Measurements from ENCODE around the gene PAGR1.
A peak's percentile ranks its signal among the peaks of the same experiment; 100 is the strongest.
"Not testable (repeated sequence)": the region's sequence is repeated elsewhere in the genome, so short reads cannot be mapped to it uniquely, and the experiment has no call there.

The PAGR1 gene

GRCh38 chr16:29813644-29814562 is 2.0 kb upstream of the PAGR1 start:
- peak; percentile 65 for DNase-seq

GRCh38 chr16:29814592-29814991 is 1.4 kb upstream of the PAGR1 start:
- no peak for DNase-seq

GRCh38 chr16:29815032-29815721 is 775 bp upstream of the PAGR1 start:
- no peak for DNase-seq

- DNase-seq, result peak; percentile 72
Observed at GRCh38 chr16:29816694-29817441, 916 bp downstream of the PAGR1 start.

GRCh38 chr16:29818082-29818481 is 2.1 kb downstream of the PAGR1 start:
- no peak for DNase-seq

GRCh38 chr16:29819506-29819905 is 3.6 kb downstream of the PAGR1 start:
- no peak for DNase-seq

GRCh38 chr16:29820271-29820701 is 4.3 kb downstream of the PAGR1 start, which contains the start of gene MVP:
Gene MVP, plus strand, starts transcription at chr16:29820462. Its CDS starts 10,088 bp downstream, at chr16:29830550.
- DNase-seq, result peak; percentile 49

- DNase-seq, result no peak
Observed at GRCh38 chr16:29820730-29821642, 5.0 kb downstream of the PAGR1 start.

GRCh38 chr16:29821643-29822115 is 5.7 kb downstream of the PAGR1 start:
- DNase-seq, result peak; percentile 16

GRCh38 chr16:29824589-29825144 is 8.7 kb downstream of the PAGR1 start:
- peak; percentile 8 for DNase-seq

GRCh38 chr16:29825145-29826044 is 9.4 kb downstream of the PAGR1 start:
- DNase-seq, result peak; percentile 78

GRCh38 chr16:29826342-29826695 is 10.4 kb downstream of the PAGR1 start:
- DNase-seq, result no peak

- DNase-seq, result no peak
Observed at GRCh38 chr16:29830774-29831173, 14.8 kb downstream of the PAGR1 start.

- DNase-seq, result no peak
Observed at GRCh38 chr16:29831490-29831889, 15.5 kb downstream of the PAGR1 start.

- DNase-seq, result not testable (repeated sequence)
Observed at GRCh38 chr16:29833219-29833618, 17.3 kb downstream of the PAGR1 start.

- DNase-seq, result no peak
Observed at GRCh38 chr16:29834079-29834478, 18.1 kb downstream of the PAGR1 start.

- DNase-seq, result no peak
Observed at GRCh38 chr16:29835926-29836325, 20.0 kb downstream of the PAGR1 start.

- no peak for DNase-seq
Observed at GRCh38 chr16:29836623-29837022, 20.7 kb downstream of the PAGR1 start.

- no peak for DNase-seq
Observed at GRCh38 chr16:29837841-29838240, 21.9 kb downstream of the PAGR1 start.

- DNase-seq, result no peak
Observed at GRCh38 chr16:29839822-29840221, 23.9 kb downstream of the PAGR1 start.

GRCh38 chr16:29840240-29840639 is 24.3 kb downstream of the PAGR1 start:
- DNase-seq, result no peak

All from eye (tissue), 1 donor.